ENCODE measurements around the gene B4GALNT3. TPM values are rescaled to one million over a fixed set of nuclear protein-coding genes. Genes with fewer than 3 reads are reported as not detected.

B4GALNT3 gene
- total RNA-seq, 4 donors from 2014 or later = 30.7 to 66.2 (median 35.0) TPM

DNA sequence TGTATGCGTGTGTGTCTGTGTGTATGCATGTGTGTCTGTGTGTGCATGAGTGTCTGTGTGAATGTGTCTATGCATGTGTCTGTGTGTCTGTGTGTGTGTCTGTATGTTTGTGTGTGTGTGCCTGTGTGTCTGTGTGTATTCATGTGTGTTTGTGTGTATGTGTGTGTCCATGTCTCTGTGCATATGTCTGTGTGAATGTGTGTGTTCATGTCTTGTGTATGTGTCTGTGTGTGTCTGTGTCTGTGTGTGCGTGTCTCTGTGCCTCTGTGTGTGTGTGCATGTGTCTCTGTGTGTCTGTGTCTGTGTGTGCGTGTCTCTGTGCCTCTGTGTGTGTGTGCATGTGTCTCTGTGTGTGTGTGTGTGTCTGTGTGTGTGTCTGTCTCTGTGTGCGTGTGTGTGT lies 121.1 kb downstream of the B4GALNT3 start:
- no peak overlapping the region for H3K4me3 ChIP-seq
- TF ChIP-seq CTCF (IDR thresholded peaks at IDR 0.05) (no peak), POLR2AphosphoS5 (IDR thresholded peaks at IDR 0.05) (no peak), EP300 (IDR thresholded peaks at IDR 0.05) (no peak)
- H3K9me3 ChIP-seq = no peaks in the 10 kb centered on the region
- DNase-seq (ENCODE audit: low spot score in 2 of 2) = peak in 1 of 2 donors; percentile 29
- no peaks in the 10 kb centered on the region for H3K36me3 ChIP-seq
- H3K27me3 ChIP-seq = no peaks in the 10 kb centered on the region
- WGBS = 80% methylated on average over 3 of the region's 4 CpGs
- H3K27ac ChIP-seq = no peak overlapping the region
- peaks cover 29% of the 10 kb centered on the region for H3K4me1 ChIP-seq

GRCh38 chr12:581321-581720 lies 121.6 kb downstream of the B4GALNT3 start:
- Histone ChIP-seq H3K36me3 (no peaks in the 10 kb centered on the region), H3K9me3 (no peaks in the 10 kb centered on the region), H3K27me3 (no peaks in the 10 kb centered on the region), H3K27ac (no peak overlapping the region), H3K4me1 (peaks cover 24% of the 10 kb centered on the region), H3K4me3 (no peak overlapping the region)
- DNase-seq (ENCODE audit: low spot score in 2 of 2) = peak in 1 of 2 donors; percentile 53
- WGBS = 100% methylated on average over 2 of the region's 5 CpGs
- no peak for TF ChIP-seq EP300 (IDR thresholded peaks at IDR 0.05)
- TF ChIP-seq POLR2A (IDR thresholded peaks at IDR 0.05) = no peak
- TF ChIP-seq POLR2AphosphoS5 (IDR thresholded peaks at IDR 0.05) = no peak
- TF ChIP-seq CTCF (IDR thresholded peaks at IDR 0.05) = no peak

GRCh38 chr12:581746-582145 lies 122.0 kb downstream of the B4GALNT3 start:
- no peak for TF ChIP-seq EP300 (IDR thresholded peaks at IDR 0.05)
- no peak for TF ChIP-seq POLR2AphosphoS5 (IDR thresholded peaks at IDR 0.05)
- no peak for TF ChIP-seq CTCF (IDR thresholded peaks at IDR 0.05)
- TF ChIP-seq POLR2A (IDR thresholded peaks at IDR 0.05) = no peak
- 89% methylated on average over 8 of the region's 9 CpGs for WGBS
- H3K4me1 ChIP-seq = peaks cover 20% of the 10 kb centered on the region
- no peak overlapping the region for H3K4me3 ChIP-seq
- H3K27me3 ChIP-seq = no peaks in the 10 kb centered on the region
- H3K36me3 ChIP-seq = no peaks in the 10 kb centered on the region
- H3K27ac ChIP-seq = no peak overlapping the region
- peak in 1 of 2 donors; percentile 65 for DNase-seq (ENCODE audit: low spot score in 2 of 2)
- no peaks in the 10 kb centered on the region for H3K9me3 ChIP-seq

DNA sequence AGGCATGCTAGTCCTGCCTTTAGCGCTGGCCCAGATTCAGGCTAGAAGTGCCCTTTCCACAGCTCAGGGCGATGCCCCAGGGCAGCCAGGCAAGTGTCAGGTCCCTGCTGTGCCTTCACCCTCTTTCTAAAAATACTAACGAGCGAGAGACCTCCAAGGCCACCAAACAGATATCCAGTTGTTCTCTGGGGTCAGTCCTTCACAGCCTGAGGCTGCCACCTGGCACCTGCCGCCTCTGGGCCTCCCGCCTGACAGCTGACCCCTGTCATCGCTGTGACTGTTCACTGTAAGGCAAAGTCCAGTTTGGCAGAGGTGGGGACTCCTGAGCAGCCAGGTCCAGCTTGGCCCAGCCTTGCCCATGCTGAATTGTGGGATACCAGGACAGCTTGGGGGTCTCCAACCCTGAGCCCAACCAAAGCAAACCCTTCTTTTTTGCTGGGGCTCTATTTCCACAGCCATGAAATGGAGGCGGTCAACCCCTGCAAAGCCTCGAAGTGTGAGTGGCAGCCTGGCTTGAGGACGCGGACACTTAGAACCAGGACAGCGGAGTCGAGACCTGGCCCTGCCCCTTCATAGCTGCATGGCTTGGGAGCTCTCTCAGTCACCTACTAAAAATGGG lies 123.6 kb downstream of the B4GALNT3 start:
- TF ChIP-seq POLR2A (IDR thresholded peaks at IDR 0.05) = no peak
- no peak for TF ChIP-seq EP300 (IDR thresholded peaks at IDR 0.05)
- TF ChIP-seq POLR2AphosphoS5 (IDR thresholded peaks at IDR 0.05) = no peak
- no peak for TF ChIP-seq CTCF (IDR thresholded peaks at IDR 0.05)
- WGBS = 81% methylated on average over 10 of the region's 13 CpGs
- H3K36me3 ChIP-seq = no peaks in the 10 kb centered on the region
- no peaks in the 10 kb centered on the region for H3K27me3 ChIP-seq
- peak in 1 of 2 donors; percentile 50 for DNase-seq (ENCODE audit: low spot score in 2 of 2)
- no peak overlapping the region for H3K27ac ChIP-seq
- H3K4me1 ChIP-seq = peaks cover 15% of the 10 kb centered on the region
- no peak overlapping the region for H3K4me3 ChIP-seq
- no peaks in the 10 kb centered on the region for H3K9me3 ChIP-seq

DNA sequence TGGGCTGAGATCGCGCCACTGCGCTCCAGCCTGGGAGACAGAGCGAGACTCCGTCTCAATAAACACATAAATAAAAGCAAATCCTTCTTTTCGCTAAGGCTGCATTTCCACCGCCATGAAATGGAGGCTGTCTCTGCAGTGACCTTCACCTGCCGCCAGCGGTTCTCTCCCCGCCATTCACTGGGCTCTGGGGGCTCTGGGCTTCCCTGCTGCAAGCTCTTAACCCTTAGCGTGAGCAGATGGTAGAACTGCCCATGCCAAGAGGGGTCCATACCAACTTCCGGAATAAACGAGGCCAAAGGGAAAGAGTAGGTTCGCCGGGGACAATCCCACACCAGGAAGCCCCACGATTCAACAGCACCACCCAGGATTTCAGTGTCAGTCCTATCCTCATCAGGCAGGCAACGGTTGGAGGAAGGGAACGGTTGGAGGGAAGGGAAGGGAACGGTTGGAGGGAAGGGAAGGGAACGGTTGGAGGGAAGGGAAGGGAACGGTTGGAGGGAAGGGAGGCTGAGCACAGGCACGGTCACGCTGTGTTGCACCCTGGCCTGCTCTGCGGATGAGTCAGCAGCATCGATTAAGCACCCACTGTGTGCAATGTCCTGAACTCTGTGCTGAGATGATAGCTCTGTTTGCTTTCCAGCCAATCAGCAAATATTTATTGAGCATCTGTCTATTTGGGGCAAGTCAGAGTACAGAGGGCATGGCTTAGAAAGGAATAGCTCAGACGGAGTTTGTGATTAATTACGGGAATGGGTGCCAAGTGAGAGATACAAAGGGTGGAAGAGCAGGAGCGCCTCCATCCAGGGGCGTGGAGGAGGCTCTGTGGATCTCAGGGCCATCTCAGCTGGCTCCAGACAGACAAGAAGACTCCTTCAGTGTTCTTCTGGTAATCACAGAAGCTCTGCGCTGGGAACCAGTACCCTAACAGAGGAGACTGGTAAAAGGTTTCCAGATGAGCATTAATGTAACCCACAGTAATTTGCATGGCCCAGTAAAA lies 125.6 kb downstream of the B4GALNT3 start:
- Histone ChIP-seq H3K36me3 (no peaks in the 10 kb centered on the region), H3K9me3 (no peaks in the 10 kb centered on the region), H3K27me3 (no peaks in the 10 kb centered on the region), H3K27ac (no peak overlapping the region), H3K4me1 (peaks cover 7% of the 10 kb centered on the region), H3K4me3 (no peak overlapping the region)
- TF ChIP-seq CTCF (IDR thresholded peaks at IDR 0.05) (no peak), EP300 (IDR thresholded peaks at IDR 0.05) (no peak), POLR2AphosphoS5 (IDR thresholded peaks at IDR 0.05) (no peak), POLR2A (IDR thresholded peaks at IDR 0.05) (no peak)
- no peak for DNase-seq (ENCODE audit: low spot score in 2 of 2)
- WGBS = 88% methylated on average over 29 of the region's 30 CpGs
